ENCODE data around the gene CRTC2.

The CRTC2 gene

DNA sequence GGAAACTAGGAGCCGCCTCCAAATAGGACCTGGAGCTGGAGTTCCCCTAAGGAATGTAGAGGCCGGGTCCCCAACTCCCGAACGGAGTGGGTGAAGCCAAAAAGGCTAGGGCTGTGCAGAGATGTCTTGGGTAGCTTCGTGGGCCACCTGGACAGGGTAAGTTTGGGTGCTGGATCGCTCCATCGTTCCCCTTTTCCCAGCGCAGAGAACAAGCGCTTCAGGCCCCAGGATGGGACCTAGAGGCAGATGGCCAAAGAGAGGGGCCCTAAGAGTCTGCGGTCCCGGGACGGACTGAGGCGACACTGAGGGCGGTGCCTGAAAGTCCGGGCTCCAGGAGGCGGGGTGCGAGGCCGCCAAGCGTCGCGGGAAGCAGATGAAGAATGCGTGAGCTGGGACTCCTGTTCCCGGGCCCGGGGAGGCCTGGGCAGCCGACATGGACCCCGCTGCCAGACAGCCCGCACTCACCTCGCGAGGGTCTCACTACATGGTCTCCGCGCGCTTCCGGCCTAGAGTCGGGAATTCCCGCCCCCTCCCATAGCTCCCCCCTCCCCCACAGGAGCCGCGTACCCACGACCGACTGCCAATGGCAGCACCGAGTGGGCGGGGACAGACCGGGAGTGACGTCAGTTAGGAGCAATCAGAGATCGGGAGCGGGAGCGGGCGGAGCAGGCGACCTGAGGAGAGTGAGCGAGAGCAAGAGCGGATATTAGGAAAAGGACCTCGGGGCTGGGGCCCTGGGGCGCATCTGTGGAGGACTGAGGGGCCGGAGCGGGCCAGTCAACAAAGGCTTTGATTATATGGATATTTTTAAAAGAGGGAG lies 4.8 kb upstream of the CRTC2 start, which contains the start of gene SLC39A1:
Gene SLC39A1, minus strand, starts transcription at position 508 of the 820 bp plus-strand sequence. CDS start 822 bp downstream, outside the sequence.
- Histone ChIP-seq H3K27me3 (ENCODE audit: insufficient read depth, low read length, poor library complexity, severe bottlenecking) (no peaks in the 10 kb centered on the region), H2AFZ (ENCODE audit: low read length) (peak within 1 kb of the TSS; percentile 88), H3K9me2 (replicated peaks; ENCODE audit: low read depth, low read length) (no peaks in the 10 kb centered on the region), H3K79me2 (ENCODE audit: insufficient read depth, low read length) (peaks cover 58% of the 10 kb centered on the region), H3K9me3 (ENCODE audit: insufficient read depth, low read depth, low read length) (no peaks in the 10 kb centered on the region), H4K20me1 (ENCODE audit: insufficient read depth, low read length, poor library complexity, severe bottlenecking) (peaks cover 6% of the 10 kb centered on the region), H3K9ac (ENCODE audit: low read depth, low read length, poor library complexity, severe bottlenecking) (peak within 1 kb of the TSS; percentile 85), H3F3A (ENCODE audit: low read depth) (no peaks in the 10 kb centered on the region), H3K4me1 (ENCODE audit: insufficient read depth, low read length, poor library complexity, severe bottlenecking) (peaks cover 43% of the 10 kb centered on the region), H3K36me3 (ENCODE audit: insufficient read depth, low read length) (no peaks in the 10 kb centered on the region), H3K4me3 (ENCODE audit: low read length, poor library complexity, severe bottlenecking) (peak within 1 kb of the TSS; percentile 80), H3K4me2 (ENCODE audit: low read depth, low read length, poor library complexity, severe bottlenecking) (peak within 1 kb of the TSS; percentile 94)
- TF ChIP-seq, protein P1, sequence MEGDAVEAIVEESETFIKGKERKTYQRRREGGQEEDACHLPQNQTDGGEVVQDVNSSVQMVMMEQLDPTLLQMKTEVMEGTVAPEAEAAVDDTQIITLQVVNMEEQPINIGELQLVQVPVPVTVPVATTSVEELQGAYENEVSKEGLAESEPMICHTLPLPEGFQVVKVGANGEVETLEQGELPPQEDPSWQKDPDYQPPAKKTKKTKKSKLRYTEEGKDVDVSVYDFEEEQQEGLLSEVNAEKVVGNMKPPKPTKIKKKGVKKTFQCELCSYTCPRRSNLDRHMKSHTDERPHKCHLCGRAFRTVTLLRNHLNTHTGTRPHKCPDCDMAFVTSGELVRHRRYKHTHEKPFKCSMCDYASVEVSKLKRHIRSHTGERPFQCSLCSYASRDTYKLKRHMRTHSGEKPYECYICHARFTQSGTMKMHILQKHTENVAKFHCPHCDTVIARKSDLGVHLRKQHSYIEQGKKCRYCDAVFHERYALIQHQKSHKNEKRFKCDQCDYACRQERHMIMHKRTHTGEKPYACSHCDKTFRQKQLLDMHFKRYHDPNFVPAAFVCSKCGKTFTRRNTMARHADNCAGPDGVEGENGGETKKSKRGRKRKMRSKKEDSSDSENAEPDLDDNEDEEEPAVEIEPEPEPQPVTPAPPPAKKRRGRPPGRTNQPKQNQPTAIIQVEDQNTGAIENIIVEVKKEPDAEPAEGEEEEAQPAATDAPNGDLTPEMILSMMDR (conservative IDR thresholded peaks at IDR 0.05; ENCODE audit: low read length), result no peak
- TF ChIP-seq EZH2phosphoT487 (IDR thresholded peaks at IDR 0.05; ENCODE audit: borderline replicate concordance), result no peak

DNA sequence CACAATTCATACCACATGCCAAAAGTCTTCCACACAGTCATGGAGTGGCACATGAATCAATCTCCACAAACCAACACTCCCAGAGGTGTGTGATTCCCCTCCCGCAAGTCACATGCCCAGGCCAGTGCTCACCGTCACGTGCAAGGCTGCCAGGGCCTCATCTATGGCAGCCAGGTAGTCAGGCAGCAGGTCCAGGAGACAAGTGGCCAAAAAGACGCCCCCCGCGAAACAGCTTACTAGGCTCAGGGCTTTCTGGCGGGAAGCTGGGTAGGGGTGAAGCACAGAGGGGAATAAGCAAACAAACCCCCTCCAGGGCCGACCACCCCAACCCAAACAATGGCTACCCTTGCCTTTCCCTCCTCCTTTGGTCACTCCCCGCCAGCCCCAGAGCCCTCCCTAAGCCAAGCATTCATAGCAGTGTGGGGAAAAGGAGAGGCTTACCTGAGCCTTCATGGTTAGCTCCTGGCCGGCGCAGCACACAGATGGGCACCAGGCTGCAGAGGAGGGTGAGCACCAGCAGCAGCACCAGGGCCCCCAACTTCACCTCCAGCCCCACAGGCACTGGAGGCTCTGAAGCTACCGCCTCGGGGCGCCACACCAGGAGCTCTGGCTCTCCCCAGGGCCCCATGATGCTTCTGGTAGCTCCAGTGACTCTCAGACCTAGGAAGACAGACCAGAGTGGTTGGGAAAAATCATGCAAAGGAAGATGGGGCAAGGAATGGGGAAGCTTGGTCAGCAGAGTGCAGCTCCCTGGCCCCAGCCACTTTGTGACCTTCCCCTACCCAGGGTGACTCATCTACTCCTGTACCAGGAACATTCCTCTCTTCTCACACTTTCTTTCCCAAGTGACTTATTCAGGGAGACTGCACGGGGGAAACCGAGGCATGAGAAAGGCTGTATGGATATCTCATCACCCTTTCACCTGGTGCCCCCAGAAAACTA lies 3.9 kb upstream of the CRTC2 start:
- H2AFZ ChIP-seq (ENCODE audit: low read length), result no peak overlapping the region

DNA sequence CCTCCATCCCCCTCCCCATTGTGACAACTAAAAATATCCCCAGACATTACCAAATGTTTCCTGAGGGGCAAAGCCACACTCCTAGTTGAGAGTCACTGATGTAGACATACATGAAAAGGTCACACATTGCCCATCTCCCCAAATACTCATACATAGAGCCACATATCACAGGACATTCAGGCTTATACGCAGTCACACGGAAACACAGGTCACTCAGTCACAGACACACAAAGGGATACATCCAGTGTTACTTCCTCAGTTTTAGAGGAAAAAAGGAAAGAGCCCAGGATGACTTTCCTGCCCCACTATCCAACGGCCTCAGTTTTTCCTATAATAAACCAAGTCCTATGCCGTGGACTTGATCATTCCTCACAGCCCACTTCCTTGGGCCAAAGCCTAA lies 3.0 kb upstream of the CRTC2 start:
- Histone ChIP-seq H4K20me1 (ENCODE audit: insufficient read depth, low read length, poor library complexity, severe bottlenecking) (peaks cover 18% of the 10 kb centered on the region), H3K4me3 (ENCODE audit: low read length, poor library complexity, severe bottlenecking) (peak overlapping the region; percentile 80), H3K9me3 (ENCODE audit: insufficient read depth, low read depth, low read length) (no peaks in the 10 kb centered on the region), H3K27me3 (ENCODE audit: insufficient read depth, low read length, poor library complexity, severe bottlenecking) (no peaks in the 10 kb centered on the region), H3K9me2 (replicated peaks; ENCODE audit: low read depth, low read length) (no peaks in the 10 kb centered on the region), H3K4me1 (ENCODE audit: insufficient read depth, low read length, poor library complexity, severe bottlenecking) (peaks cover 49% of the 10 kb centered on the region), H3K9ac (ENCODE audit: low read depth, low read length, poor library complexity, severe bottlenecking) (peak overlapping the region; percentile 85), H3K4me2 (ENCODE audit: low read depth, low read length, poor library complexity, severe bottlenecking) (peak overlapping the region; percentile 94), H3F3A (ENCODE audit: low read depth) (no peaks in the 10 kb centered on the region), H3K36me3 (ENCODE audit: insufficient read depth, low read length) (no peaks in the 10 kb centered on the region), H3K79me2 (ENCODE audit: insufficient read depth, low read length) (peaks cover 63% of the 10 kb centered on the region), H2AFZ (ENCODE audit: low read length) (no peak overlapping the region)
- TF ChIP-seq, protein P1 (conservative IDR thresholded peaks at IDR 0.05; ENCODE audit: low read length), result no peak
- no peak for TF ChIP-seq EZH2phosphoT487 (IDR thresholded peaks at IDR 0.05; ENCODE audit: borderline replicate concordance)

More for the DNA sequence above, 3.9 kb upstream of the CRTC2 start:
- H3F3A ChIP-seq (ENCODE audit: low read depth), result no peaks in the 10 kb centered on the region
- no peaks in the 10 kb centered on the region for H3K36me3 ChIP-seq (ENCODE audit: insufficient read depth, low read length)
- H3K4me3 ChIP-seq (ENCODE audit: low read length, poor library complexity, severe bottlenecking), result peak overlapping the region; percentile 80
- H3K9me2 ChIP-seq (replicated peaks; ENCODE audit: low read depth, low read length), result no peaks in the 10 kb centered on the region
- H3K4me1 ChIP-seq (ENCODE audit: insufficient read depth, low read length, poor library complexity, severe bottlenecking), result peaks cover 46% of the 10 kb centered on the region
- TF ChIP-seq, protein P1 (conservative IDR thresholded peaks at IDR 0.05; ENCODE audit: low read length), result no peak
- TF ChIP-seq EZH2phosphoT487 (IDR thresholded peaks at IDR 0.05; ENCODE audit: borderline replicate concordance), result no peak
- no peaks in the 10 kb centered on the region for H3K9me3 ChIP-seq (ENCODE audit: insufficient read depth, low read depth, low read length)
- H3K79me2 ChIP-seq (ENCODE audit: insufficient read depth, low read length), result peaks cover 60% of the 10 kb centered on the region
- H3K9ac ChIP-seq (ENCODE audit: low read depth, low read length, poor library complexity, severe bottlenecking), result peak overlapping the region; percentile 85
- peaks cover 8% of the 10 kb centered on the region for H4K20me1 ChIP-seq (ENCODE audit: insufficient read depth, low read length, poor library complexity, severe bottlenecking)
- peak overlapping the region; percentile 94 for H3K4me2 ChIP-seq (ENCODE audit: low read depth, low read length, poor library complexity, severe bottlenecking)
- H3K27me3 ChIP-seq (ENCODE audit: insufficient read depth, low read length, poor library complexity, severe bottlenecking), result no peaks in the 10 kb centered on the region
